Fibroblast of skin of right quadriceps (primary cell): ENCODE results near the gene ISCA2.
"Not testable (repeated sequence)": the region's sequence is repeated elsewhere in the genome, so short reads cannot be mapped to it uniquely, and the experiment has no call there.

Experiments
- DNase-seq: peaks from one replicate; pipeline ENCODE4 v3.0.0-alpha.2; 2013

Gene ISCA2, protein sequence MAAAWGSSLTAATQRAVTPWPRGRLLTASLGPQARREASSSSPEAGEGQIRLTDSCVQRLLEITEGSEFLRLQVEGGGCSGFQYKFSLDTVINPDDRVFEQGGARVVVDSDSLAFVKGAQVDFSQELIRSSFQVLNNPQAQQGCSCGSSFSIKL

DNA sequence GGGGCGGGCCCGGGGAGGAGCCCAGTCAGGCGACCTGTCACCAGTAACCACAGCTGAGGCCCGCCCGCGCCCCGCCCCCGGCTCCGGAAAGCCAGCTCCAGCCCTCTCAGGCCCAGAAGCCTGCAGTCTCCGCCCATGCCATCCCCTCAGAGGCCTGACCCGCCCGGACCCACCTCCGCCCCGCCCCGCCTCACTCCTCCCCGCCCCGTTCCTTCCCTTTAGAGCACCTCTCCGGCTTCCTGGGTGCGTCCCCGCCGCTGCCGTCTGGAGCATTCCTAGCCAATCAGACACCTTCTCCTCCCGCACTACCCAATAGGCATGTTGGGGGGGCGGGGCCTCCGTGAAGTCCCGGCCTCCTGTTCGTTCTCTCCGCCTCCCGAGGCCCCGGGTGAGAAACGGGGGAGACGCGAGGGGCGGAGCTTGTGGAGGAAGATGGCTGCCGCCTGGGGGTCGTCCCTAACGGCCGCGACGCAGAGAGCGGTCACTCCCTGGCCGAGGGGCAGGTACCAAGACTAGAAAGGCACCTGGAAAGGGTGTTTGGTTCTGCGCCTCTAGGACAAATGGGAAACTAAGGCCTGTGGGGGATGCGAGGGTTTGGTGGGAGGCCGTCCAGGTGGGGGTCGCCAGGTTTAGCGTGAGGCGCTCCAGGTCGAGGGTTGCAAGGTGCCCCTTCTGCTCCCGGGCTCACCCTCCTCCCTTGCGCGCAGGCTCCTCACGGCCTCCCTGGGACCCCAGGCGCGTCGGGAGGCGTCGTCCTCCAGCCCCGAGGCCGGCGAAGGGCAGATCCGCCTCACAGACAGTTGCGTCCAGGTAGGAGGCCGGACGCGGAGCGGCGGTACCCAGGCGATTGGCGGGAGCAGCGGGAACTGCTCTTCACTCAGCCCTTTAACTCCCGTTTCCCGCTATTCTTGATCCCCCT is at the start of gene ISCA2:
Gene ISCA2, plus strand, starts transcription at position 423 of the 919 bp plus-strand sequence. Its CDS starts 10 bp downstream, at position 433.
- DNase-seq = peak; percentile 99

GRCh38 chr14:74444866-74445265 is 48.7 kb upstream of the ISCA2 start:
- DNase-seq = no peak

DNA sequence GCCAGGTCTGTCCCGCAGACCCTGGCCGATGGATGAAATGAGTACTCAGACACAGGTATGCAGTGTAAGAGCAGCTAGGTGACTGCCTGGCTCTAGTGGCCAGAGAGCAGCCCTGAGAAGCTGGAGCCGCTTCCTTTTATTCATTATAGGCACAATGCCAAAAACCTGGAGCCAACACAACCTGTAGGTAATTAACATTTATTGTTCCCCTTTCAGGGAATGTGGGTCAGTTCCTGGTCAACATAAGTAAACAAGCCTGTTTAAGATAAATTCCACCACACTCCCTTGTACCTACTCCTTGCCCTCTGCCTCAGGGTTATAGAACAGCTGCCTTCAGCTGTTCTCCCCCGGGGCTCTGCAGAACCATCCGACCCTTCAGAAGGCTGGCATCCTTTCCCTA is 39.2 kb upstream of the ISCA2 start:
- DNase-seq = not testable (repeated sequence)

DNA sequence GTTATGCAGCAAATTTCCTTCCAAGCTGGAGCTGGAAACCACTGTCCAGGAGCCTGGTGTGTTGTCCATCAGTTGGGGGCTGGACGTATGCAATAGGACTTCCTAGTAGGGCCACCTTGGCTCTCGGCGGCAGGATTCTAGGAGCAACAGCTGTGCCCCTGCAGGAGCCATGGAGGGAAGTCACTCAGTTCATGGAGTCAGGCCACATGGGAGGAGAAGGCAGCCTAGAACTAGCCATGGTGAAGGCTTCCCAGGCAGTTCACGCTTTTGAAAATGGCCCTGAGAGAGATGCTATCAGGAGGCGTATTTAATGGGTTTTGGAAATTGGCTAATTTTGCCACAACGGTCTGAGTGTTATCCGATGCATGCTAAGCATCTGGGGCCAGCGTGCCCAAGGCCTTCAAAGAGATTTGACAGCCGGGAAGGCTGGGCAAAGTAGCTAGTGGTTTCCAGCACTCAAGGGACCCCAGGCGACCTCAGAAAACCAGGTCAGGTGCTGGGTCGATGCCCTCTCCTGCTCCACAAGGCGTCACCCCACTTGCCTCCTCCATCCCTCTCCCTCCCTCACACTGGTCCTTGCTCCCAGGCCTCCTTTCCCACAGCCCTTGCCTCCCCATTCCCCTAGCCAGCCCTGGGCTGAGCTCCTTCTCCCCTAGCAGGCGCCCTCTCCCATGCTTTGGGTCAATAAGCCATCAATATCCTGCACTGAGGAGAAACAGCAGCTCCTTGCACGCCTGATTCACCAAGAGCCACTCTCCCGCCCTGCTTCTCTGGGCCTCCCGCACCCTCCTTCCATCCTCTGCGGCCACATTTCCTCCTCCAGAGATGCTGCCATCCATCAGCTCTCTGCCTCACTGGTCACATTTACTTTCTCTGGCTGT is 36.6 kb upstream of the ISCA2 start:
- no peak for DNase-seq

DNA sequence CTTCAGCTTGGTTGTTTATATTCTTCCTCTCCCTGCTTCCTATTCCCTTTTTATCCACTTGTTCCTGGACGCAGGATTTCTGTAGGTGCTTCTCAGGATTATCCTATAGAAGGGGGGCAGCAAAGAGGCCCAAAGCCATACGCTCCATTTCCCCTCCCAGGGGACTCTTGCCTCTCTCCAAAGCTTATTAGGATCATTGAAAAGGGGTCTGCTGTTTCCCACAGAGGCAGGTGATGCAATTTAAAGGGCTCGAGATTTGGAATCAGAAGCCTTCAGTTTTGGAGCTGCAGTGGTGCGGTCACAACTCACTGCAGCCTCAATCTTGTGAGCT is 36.0 kb upstream of the ISCA2 start:
- DNase-seq = no peak

DNA sequence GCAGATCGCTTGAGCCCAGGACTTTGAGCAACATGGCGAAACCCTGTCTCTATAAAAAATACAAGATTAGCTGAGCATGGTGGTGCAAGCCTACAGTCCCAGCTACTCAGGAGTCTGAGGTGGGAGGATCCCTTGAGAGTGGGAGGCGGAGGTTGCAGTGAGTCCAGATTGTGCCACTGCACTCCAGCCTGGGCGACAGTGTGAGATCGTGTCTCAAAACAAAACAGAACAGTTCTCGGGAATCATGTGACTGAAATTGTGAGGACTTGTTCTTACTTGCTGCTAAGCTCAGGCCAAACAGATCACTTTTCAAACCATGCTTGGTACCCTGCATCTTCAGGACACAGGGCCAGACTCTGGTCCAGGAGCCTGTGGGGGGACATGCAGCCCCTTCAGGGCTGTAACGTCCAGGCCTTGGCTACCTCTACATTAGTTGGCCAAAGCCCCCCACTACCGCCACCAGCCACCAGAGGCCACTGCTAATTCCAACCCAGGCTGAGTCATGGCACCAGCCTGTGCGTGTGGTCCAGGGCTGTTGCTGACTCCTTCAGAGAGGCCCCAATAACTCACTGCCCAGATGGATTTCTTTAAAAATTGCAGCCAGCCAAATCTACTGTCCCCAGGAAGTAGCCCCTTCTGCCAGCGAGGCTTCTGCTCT is 34.1 kb upstream of the ISCA2 start:
- peak; percentile 53 for DNase-seq

- DNase-seq = no peak
Observed at GRCh38 chr14:74459976-74460375, 33.6 kb upstream of the ISCA2 start.

DNA sequence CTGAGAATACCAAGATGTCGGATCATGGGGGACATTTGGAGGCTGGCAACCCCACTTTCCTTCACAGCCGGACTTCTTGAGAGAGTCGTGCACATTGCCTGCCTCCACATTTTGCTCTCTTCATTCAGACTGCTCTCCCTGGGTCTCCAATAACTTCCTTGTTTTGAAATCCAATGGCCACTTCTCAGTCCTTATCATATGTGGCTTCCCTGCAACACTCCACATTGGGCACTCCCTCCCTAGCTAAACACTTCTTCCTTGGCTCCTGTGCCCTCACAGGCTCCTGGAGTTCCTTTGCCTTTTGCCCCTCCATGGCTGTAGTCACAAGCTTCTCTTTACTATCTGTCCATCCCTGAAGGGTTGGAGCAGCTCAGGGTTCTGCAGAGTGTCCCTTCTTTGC is 30.6 kb upstream of the ISCA2 start:
- no peak for DNase-seq

DNA sequence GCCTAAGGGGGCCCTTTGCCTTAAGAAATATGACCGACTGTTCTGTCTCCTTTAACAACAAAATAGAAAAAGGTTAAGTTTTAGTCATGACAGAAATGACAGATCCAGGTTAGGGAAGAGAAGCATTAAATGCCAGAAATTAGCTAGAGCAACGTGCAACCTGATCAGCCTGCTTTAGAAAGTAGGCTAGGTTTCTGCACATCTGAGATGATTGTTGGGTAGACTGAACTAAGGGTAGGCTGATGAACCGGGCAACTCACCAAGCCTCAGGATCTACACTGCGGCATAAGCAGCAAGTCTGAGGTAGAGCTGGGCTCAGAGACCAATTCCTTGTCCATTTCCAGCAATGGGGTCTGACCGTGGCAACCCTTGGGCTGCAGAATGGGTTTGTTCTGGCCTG is 29.9 kb upstream of the ISCA2 start:
- no peak for DNase-seq

- no peak for DNase-seq
Observed at GRCh38 chr14:74464785-74465184, 28.8 kb upstream of the ISCA2 start.

- no peak for DNase-seq
Observed at GRCh38 chr14:74465335-74465734, 28.2 kb upstream of the ISCA2 start.

DNA sequence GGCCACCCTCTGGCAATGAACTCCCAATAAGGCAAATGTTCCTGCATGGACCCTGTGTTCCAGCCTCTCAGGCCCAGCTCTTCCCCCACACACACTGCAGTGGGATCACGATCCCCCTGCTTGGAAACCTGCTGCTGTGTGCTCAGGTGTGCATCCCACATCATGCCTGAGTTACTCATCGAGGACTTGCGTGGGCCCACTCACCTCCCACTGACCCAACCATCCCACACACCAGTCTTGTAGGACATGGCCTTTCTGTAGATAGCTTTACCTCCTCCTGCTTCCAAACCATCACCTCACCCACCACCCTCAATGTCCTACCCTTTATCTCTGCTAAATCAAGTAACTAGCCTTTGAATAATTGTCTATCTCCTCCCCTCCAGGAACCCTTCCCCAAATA is 25.1 kb upstream of the ISCA2 start:
- no peak for DNase-seq

DNA sequence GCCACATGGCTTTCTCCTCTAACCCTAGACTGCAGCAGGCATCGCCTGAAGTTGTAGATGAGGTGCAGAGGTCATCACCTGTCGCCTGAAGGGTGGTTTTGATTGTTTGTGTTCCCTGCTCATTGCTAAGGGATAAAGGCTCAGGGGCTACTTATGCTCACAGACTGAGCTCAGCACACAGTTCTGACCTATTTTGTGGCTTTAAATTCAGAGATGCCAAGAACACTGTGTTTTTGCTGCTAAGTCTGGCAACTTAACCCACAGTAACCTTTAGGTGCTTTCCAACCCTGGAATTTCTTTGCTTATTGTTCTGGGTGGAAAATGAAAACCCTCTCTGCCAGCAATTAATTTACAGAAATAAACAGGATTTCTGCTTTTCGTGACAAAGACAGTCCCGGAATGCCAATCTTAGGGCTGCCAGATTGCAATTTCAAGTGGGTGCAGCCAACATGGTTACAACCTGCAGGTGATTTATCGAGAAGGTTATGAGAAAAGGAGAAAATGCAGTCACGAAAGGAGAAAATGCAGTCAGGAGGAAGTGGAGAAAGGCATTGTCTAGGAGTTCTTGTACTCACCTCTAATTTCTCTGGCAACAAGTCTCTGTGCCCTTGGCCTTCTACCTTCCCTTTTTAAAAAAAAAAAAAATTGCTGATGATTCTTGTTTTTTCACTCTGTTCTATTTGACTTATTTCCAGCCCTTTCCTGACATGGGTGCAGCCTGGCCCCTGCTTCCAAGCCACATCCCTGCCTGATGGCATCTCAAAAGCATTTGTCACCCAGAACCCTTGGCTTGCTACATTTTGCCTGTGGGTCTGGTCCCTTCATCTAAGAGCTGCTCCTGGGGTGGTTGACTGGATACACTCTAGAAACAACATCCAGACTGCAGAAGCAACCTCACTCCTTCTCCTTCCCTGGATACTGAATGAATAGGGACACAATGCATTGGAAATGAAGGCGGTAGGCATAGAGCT is 23.7 kb upstream of the ISCA2 start:
- no peak for DNase-seq

DNA sequence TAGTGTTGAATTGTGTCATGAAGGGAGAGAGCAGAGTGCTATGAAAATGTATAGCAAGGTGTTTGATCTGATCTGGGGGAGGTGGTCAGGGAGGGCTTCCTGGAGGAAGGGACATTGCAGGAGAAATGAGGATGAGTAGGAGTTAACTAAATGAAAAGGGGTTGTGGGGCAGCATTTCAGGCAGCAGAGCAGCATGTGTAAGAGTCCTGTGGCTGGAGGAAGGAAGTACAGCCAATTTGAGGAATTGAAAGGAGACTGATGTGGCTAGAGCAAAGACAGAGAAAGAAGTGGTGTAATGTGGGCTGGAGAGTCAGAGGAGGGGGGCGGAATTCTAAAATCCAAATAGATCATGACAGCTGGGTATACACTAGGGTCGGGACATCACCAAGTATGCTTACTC is 21.0 kb upstream of the ISCA2 start:
- DNase-seq = no peak

GRCh38 chr14:74474376-74474775 is 19.2 kb upstream of the ISCA2 start:
- no peak for DNase-seq

DNA sequence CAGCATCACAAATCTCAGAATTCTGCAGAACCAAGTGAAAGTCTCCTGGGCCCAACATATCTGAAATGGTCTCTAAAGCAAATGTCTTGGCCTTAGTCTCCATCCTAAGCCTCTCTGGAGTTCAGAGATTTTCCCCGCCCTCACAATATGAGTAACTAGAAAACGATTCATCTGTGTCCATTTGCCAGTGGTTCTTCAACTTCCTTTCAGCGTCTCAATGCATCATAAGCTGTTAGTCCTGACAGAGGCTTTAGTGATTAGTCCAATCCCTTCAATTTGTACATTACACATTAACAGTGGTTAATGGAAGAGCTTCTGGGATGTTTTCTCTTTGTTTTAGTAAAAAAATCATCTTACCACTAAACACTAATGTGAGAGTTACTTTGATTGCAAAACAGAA is 17.9 kb upstream of the ISCA2 start:
- DNase-seq = peak; percentile 75

DNA sequence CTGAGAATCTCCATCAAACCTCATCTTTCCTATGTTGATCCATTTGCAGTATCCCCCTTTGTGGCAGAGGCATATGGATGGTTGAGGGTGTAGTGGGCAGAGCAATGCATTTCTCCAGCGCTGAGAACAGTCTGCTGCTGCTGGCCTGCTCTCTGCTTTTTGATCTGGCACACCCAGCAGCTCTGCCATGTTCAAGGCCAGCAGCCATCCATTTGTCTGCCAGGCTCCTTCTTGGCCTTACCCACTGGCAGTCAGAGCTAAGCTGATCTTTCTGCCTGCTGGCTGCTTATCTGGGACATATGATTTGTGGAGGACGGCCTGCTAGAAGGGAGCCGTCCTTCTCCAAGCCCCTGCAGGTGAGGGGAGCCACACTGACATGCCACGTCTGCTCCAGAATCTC is 17.5 kb upstream of the ISCA2 start:
- no peak for DNase-seq

GRCh38 chr14:74476607-74477006 is 17.0 kb upstream of the ISCA2 start:
- DNase-seq = no peak

DNA sequence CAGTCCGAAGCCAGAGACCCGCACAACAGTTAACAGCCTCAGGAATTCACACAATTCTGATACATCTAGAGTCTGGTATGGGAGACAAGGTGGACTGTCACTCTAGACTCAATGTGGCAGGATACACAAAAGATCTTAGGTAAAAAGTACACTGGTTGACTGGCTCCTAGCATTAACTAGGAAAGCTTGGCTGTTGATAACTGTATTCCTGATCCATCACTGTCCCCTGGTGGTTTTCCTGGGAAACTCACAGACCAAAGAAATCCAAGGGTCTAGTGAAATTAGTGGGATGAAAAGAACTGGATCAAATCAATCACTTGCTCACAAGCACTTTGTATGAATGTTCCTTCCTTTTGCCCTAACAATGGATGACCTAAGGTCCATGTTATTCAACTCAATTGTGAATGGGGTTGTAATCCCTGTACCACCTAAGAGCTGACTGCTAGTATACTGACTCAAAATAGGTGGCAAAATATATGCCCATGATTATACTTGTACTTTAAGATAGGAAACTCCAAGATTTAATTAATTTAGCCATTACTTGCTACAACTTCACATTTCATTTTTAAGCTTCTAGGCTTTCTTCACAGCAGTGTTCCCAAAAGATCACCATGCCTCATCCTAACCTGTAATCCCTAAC is 14.4 kb upstream of the ISCA2 start:
- peak; percentile 30 for DNase-seq

GRCh38 chr14:74480046-74480445 is 13.5 kb upstream of the ISCA2 start:
- DNase-seq = no peak

DNA sequence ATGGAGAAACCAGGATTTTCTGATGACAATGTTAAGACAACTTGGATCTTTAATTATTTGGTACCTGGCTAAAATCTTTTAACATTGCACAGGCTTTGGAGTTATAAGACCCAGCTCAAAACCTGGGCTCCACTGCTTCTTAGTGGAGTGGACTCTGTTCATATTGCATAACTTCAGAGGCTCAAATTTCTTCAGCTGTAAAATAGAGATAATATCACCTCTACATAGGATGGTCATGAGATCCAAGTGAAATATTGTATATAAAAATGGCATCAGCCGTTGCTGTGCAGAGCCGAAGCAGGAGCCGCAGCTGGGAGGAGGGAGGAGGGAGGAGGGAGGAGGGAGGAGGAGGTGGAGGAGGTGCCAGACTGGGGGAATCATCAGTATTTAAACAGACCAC is 11.0 kb upstream of the ISCA2 start:
- no peak for DNase-seq
